ENCODE results near the gene CSN1S1.

CSN1S1 gene, protein sequence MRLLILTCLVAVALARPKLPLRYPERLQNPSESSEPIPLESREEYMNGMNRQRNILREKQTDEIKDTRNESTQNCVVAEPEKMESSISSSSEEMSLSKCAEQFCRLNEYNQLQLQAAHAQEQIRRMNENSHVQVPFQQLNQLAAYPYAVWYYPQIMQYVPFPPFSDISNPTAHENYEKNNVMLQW

DNA sequence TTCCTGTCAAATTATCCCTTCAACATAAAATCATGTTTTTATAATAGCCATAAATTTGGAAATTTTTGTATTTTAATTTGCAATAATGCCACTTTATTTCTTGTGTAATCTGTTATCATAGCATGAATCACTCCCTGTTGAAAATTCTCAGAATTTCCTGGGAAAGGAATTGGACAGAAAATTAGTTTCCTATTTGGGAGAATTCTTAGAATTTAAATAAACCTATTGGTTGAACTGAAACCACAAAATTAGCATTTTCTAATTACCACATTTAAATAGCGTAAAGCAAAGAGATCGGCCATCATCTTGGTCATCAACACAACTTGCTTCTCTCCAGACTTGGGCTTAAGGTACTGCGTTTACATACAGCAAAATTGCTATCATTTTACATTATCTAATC lies at the start of gene CSN1S1:
TSS of gene CSN1S1 (plus strand) at position 301 of the 400 bp plus-strand sequence. CDS start 1,488 bp downstream, outside the sequence.
- Histone ChIP-seq H3K27me3 (ENCODE audit: control insufficient read depth, insufficient read depth, low read length) (no peaks in the 10 kb centered on the region), H3K36me3 (ENCODE audit: control insufficient read depth, insufficient read depth, low read length) (no peaks in the 10 kb centered on the region), H3K4me3 (ENCODE audit: low read length) (no peak within 1 kb of the TSS), H3K9me3 (ENCODE audit: control insufficient read depth, insufficient read depth, low read length) (no peaks in the 10 kb centered on the region), H3K27ac (ENCODE audit: low read length) (no peak within 1 kb of the TSS), H3K4me1 (ENCODE audit: control insufficient read depth, insufficient read depth, low read length) (no peaks in the 10 kb centered on the region)
- WGBS (ENCODE audit: insufficient coverage, insufficient read length) = no CpG with 5 or more reads among the region's 3 CpGs
- DNase-seq (ENCODE audit: low read depth, low spot score) = no peak

DNA sequence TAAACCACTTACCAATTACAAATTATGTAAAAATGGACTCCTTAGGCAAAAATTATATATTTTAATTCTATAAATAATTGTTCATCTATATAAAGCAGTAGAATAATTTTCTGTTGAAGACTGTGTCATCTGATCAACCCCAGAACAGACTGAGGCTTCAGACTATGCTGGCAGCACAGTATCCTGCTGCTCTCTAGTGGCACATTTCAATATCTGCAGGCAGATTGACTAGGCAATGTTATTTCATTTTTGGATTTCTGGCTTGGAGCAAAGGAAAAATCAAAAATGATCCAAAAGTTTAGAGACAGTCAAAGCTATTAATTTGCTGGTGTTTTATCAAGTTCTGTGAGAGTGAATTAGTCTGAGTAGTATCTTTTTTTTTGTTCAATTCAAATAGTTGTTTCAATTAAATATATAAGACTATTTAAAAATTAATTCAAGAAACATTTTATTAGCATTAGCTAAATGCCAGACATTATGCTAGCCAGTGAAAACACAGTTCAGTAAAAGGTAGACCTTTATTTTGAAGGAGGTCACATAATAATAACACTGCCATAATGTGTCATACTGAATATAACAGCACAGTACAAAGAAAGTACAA lies 49.6 kb upstream of the CSN1S1 start:
- no peak for DNase-seq (ENCODE audit: low read depth, low spot score)

DNA sequence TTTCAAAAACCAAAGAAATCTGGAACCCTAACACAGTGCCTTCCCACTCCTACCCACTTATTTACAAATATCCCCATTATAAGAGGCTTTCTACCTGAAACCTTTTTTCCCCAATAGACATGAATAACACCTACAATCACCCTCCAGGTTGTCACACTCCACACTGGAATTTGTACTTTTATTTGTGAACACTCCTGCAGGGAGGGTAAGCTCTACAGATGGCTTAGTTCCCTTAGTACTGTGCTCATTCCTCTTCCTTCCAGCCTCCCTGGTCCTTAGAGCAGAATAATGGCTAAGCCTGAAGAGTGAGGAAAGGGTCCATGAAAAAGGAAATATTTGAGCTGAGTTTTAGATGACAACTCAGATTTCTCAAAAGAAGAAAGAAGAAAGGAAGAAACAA lies 48.7 kb upstream of the CSN1S1 start:
- DNase-seq (ENCODE audit: low read depth, low spot score) = no peak
- Histone ChIP-seq H3K27ac (ENCODE audit: low read length) (no peak overlapping the region), H3K27me3 (ENCODE audit: control insufficient read depth, insufficient read depth, low read length) (no peaks in the 10 kb centered on the region), H3K9me3 (ENCODE audit: control insufficient read depth, insufficient read depth, low read length) (no peaks in the 10 kb centered on the region), H3K36me3 (ENCODE audit: control insufficient read depth, insufficient read depth, low read length) (no peaks in the 10 kb centered on the region; the same call in 1 of the 2 replicates), H3K4me3 (ENCODE audit: low read length) (no peak overlapping the region), H3K4me1 (ENCODE audit: control insufficient read depth, insufficient read depth, low read length) (no peaks in the 10 kb centered on the region)

More for the DNA sequence above, 49.6 kb upstream of the CSN1S1 start:
- Histone ChIP-seq H3K27ac (ENCODE audit: low read length) (no peak overlapping the region), H3K9me3 (ENCODE audit: control insufficient read depth, insufficient read depth, low read length) (no peaks in the 10 kb centered on the region), H3K4me3 (ENCODE audit: low read length) (no peak overlapping the region), H3K27me3 (ENCODE audit: control insufficient read depth, insufficient read depth, low read length) (no peaks in the 10 kb centered on the region), H3K4me1 (ENCODE audit: control insufficient read depth, insufficient read depth, low read length) (no peaks in the 10 kb centered on the region), H3K36me3 (ENCODE audit: control insufficient read depth, insufficient read depth, low read length) (no peaks in the 10 kb centered on the region; the same call in 1 of the 2 replicates)

DNA sequence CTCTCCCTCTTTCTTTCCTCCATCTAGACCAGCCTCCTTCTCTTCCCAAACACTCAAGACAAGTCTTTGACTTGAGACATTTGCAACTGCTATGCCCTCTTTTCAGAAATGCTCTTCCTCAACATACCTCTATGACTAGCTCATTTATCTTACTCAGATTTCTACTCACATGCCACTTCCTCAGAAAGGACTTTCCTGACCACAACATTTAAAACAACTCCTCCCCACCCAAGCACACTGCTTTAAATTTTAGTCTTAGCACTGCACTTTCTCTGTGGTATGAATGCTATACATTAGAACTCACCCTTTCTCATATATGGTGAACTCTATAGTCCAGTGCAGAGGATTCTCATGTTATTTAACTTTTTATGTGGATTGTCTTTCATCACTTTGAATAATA lies 42.5 kb upstream of the CSN1S1 start:
- Histone ChIP-seq H3K36me3 (ENCODE audit: control insufficient read depth, insufficient read depth, low read length) (no peaks in the 10 kb centered on the region; the same call in 1 of the 2 replicates), H3K9me3 (ENCODE audit: control insufficient read depth, insufficient read depth, low read length) (no peaks in the 10 kb centered on the region), H3K4me1 (ENCODE audit: control insufficient read depth, insufficient read depth, low read length) (no peaks in the 10 kb centered on the region), H3K27me3 (ENCODE audit: control insufficient read depth, insufficient read depth, low read length) (no peaks in the 10 kb centered on the region), H3K4me3 (ENCODE audit: low read length) (no peak overlapping the region), H3K27ac (ENCODE audit: low read length) (no peak overlapping the region)
- DNase-seq (ENCODE audit: low read depth, low spot score) = no peak

DNA sequence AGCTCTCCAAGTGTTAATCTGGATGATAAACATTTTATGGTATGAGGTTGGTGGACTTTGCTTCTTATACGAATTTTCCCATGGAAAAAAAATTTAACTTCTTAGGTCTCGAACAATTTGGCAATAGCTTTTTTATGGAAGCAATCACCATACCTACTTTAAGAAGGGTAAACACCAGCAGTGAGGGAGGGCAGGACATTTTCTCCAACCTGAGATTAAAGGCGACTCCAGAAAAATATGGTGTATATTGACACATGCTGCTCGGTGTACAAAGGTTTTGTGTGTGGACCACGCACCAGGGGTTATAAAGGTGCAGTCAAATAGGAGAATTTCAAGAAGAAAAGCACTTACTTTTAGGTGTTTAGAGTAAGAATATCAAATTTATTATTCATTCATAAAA lies 36.7 kb upstream of the CSN1S1 start:
- no peaks in the 10 kb centered on the region for H3K36me3 ChIP-seq (ENCODE audit: control insufficient read depth, insufficient read depth, low read length)
- no peak for DNase-seq (ENCODE audit: low read depth, low spot score)
- no peak overlapping the region for H3K27ac ChIP-seq (ENCODE audit: low read length)
- H3K4me3 ChIP-seq (ENCODE audit: low read length) = no peak overlapping the region
- no peaks in the 10 kb centered on the region for H3K4me1 ChIP-seq (ENCODE audit: control insufficient read depth, insufficient read depth, low read length)
- H3K27me3 ChIP-seq (ENCODE audit: control insufficient read depth, insufficient read depth, low read length) = no peaks in the 10 kb centered on the region
- WGBS (ENCODE audit: insufficient coverage, insufficient read length) = no CpG with 5 or more reads among the region's 5 CpGs
- no peaks in the 10 kb centered on the region for H3K9me3 ChIP-seq (ENCODE audit: control insufficient read depth, insufficient read depth, low read length)

DNA sequence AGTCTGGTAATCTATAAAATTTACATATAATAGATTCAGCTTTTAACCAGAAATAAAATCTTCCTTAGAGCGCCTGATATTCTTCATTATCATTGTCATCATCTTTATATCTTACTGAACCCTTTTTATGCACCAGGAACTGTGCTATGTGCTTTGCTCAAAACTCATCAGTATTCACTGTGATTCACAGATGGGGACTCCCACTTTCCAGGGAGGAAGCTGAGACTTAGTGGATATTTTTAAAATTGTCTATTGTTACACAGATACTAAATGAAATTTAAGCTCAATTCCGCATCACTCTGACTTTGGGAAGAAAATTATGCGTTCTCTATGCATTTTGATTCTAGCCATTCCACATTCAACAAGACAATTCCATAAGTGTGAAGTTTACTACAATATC lies 36.1 kb upstream of the CSN1S1 start:
- no CpG with 5 or more reads among the region's 3 CpGs for WGBS (ENCODE audit: insufficient coverage, insufficient read length)
- H3K36me3 ChIP-seq (ENCODE audit: control insufficient read depth, insufficient read depth, low read length) = no peaks in the 10 kb centered on the region
- no peaks in the 10 kb centered on the region for H3K9me3 ChIP-seq (ENCODE audit: control insufficient read depth, insufficient read depth, low read length)
- DNase-seq (ENCODE audit: low read depth, low spot score) = no peak
- no peaks in the 10 kb centered on the region for H3K4me1 ChIP-seq (ENCODE audit: control insufficient read depth, insufficient read depth, low read length)
- no peak overlapping the region for H3K4me3 ChIP-seq (ENCODE audit: low read length)
- H3K27me3 ChIP-seq (ENCODE audit: control insufficient read depth, insufficient read depth, low read length) = no peaks in the 10 kb centered on the region
- H3K27ac ChIP-seq (ENCODE audit: low read length) = no peak overlapping the region

DNA sequence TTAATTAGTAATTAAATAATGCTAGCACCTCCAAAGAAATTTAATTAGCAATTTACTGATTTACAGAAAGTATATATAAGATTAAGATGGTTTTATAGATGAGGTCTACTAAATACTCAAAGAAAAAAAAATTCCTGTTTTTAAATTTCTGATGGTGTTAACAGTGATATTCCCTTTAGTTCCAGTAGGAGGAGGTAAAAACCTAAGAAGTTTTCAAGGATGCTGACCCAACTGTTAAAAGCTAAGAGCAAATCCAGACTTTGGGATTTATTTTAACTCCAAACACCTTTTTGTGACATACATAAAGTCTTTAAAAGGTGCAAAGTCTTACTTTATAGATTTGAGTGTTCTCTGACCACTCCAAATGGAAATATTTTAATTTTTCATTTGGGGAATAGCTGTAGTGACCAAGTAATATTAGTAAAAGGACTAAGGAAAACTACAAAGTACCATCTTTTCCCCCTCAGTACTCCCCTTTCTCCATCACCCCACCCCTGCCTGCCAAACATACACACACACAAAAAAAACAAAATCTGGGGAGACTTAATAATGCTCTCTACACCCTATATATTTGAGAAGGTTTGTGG lies 34.2 kb upstream of the CSN1S1 start:
- Histone ChIP-seq H3K4me1 (ENCODE audit: control insufficient read depth, insufficient read depth, low read length) (no peaks in the 10 kb centered on the region), H3K36me3 (ENCODE audit: control insufficient read depth, insufficient read depth, low read length) (no peaks in the 10 kb centered on the region), H3K27ac (ENCODE audit: low read length) (no peak overlapping the region), H3K27me3 (ENCODE audit: control insufficient read depth, insufficient read depth, low read length) (no peaks in the 10 kb centered on the region), H3K4me3 (ENCODE audit: low read length) (no peak overlapping the region), H3K9me3 (ENCODE audit: control insufficient read depth, insufficient read depth, low read length) (no peaks in the 10 kb centered on the region)
- no peak for DNase-seq (ENCODE audit: low read depth, low spot score)

DNA sequence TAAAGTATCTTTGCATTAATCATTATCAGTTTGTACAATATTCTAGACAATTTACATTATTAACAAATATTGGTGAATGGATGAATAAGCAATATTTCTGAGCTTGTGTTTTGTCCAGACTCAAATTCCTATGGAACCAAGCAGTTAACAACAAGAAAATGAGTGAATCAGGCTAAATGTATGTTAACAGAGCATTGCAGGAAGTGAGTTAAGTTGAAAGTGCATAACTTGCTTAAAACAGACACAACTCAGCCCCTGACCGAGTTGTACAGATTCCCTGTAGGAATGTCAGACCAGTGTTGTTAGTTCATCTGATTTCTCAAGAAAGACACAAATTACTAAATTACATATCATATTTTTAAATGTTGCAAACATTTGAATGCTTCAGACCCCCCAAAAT lies 23.7 kb upstream of the CSN1S1 start:
- Histone ChIP-seq H3K27me3 (ENCODE audit: control insufficient read depth, insufficient read depth, low read length) (no peaks in the 10 kb centered on the region), H3K27ac (ENCODE audit: low read length) (no peak overlapping the region), H3K9me3 (ENCODE audit: control insufficient read depth, insufficient read depth, low read length) (no peaks in the 10 kb centered on the region), H3K36me3 (ENCODE audit: control insufficient read depth, insufficient read depth, low read length) (no peaks in the 10 kb centered on the region), H3K4me3 (ENCODE audit: low read length) (no peak overlapping the region), H3K4me1 (ENCODE audit: control insufficient read depth, insufficient read depth, low read length) (no peaks in the 10 kb centered on the region)
- DNase-seq (ENCODE audit: low read depth, low spot score) = no peak
- WGBS (ENCODE audit: insufficient coverage, insufficient read length) = no CpG with 5 or more reads among the region's 1 CpG

DNA sequence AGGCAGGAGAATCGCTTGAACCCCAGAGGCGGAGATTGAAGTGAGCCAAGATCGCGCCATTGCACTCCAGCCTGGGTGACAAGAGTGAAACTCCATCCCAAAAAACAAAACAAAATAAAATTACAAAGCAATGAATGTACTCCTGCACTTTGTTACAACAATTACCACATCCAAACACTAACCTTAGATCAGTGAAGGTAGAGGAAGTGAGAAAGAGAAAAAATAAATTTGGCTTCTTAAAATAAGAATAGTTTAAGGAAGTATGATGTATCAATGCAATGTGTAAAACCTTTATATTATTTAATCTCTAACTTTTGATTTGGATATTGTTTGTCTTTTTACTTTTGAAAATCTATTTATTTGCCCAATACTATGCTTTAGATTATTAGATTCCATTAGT lies 21.7 kb upstream of the CSN1S1 start:
- H3K27me3 ChIP-seq (ENCODE audit: control insufficient read depth, insufficient read depth, low read length) = no peaks in the 10 kb centered on the region
- DNase-seq (ENCODE audit: low read depth, low spot score) = no peak
- no peak overlapping the region for H3K4me3 ChIP-seq (ENCODE audit: low read length)
- H3K4me1 ChIP-seq (ENCODE audit: control insufficient read depth, insufficient read depth, low read length) = no peaks in the 10 kb centered on the region
- H3K27ac ChIP-seq (ENCODE audit: low read length) = no peak overlapping the region
- H3K36me3 ChIP-seq (ENCODE audit: control insufficient read depth, insufficient read depth, low read length) = no peaks in the 10 kb centered on the region
- H3K9me3 ChIP-seq (ENCODE audit: control insufficient read depth, insufficient read depth, low read length) = no peaks in the 10 kb centered on the region
- no CpG with 5 or more reads among the region's 4 CpGs for WGBS (ENCODE audit: insufficient coverage, insufficient read length)

DNA sequence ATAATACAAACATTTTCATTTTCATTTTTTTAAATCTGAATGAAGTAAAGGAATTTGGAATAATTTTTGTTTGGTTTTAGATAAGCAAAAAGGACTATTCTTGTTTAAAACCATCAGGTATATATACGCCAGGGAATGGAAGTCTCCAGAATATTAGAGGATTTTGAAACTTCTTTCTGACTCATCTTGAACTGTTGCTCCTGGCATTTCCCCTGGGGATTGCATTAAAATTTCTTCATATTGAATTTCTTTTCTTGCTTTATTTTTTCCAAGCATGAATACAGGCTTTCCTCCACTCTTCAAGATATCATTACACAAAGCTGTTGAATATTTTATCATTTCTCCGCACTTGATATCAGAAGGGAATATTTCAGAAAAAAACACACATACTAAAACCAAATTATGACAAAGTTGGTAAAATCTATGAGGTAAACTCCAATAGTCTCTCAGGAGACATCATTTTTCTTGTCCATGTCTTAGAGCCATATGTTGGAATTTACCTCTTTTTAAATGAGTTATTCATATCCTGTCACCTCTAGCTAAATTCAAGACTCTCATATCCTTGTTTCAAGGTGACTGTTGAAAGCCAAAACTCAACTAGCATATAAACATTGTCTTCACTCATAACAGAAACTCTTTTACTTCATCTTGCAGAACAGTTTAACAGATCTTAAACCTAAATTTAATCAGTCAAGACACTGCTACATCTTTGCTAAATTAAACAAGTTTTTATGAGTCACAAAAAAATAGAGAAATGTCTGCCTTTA lies 20.7 kb upstream of the CSN1S1 start:
- no peak for DNase-seq (ENCODE audit: low read depth, low spot score)
- WGBS (ENCODE audit: insufficient coverage, insufficient read length) = no CpG with 5 or more reads among the region's 2 CpGs
- Histone ChIP-seq H3K4me3 (ENCODE audit: low read length) (no peak overlapping the region), H3K9me3 (ENCODE audit: control insufficient read depth, insufficient read depth, low read length) (no peaks in the 10 kb centered on the region), H3K4me1 (ENCODE audit: control insufficient read depth, insufficient read depth, low read length) (no peaks in the 10 kb centered on the region; the same call in 1 of the 2 replicates), H3K27ac (ENCODE audit: low read length) (no peak overlapping the region), H3K27me3 (ENCODE audit: control insufficient read depth, insufficient read depth, low read length) (no peaks in the 10 kb centered on the region), H3K36me3 (ENCODE audit: control insufficient read depth, insufficient read depth, low read length) (no peaks in the 10 kb centered on the region)

All from iPS DF 6.9 (cell line).